Measurements from ENCODE around the gene KCNQ1.

KCNQ1 gene

DNA sequence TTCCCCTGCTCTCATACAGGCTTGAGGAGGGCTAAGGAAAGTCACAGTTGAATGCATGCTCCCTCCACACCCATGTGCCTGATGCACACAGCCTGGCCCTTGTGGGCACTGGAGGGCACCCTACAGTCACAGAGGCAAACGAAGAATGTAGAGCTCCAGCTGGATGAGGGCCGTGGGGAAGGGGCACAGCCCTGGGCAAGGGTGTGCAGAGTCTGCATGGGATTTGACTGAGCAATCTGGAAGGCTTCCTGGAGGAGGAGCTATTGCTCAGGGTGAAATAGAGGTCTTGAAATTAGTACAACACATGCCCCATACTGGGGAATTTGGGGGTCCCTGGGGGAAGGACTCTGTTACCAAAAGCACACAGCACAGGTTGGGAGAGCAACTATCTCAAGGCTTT, 64.0 kb downstream of the KCNQ1 start:
- no peak for DNase-seq (ENCODE audit: low read depth in 4 of 4, low spot score in 1 of 4)

GRCh38 chr11:2509481-2510001, 64.7 kb downstream of the KCNQ1 start:
- no peak for DNase-seq (ENCODE audit: low read depth in 4 of 4, low spot score in 1 of 4)

DNA sequence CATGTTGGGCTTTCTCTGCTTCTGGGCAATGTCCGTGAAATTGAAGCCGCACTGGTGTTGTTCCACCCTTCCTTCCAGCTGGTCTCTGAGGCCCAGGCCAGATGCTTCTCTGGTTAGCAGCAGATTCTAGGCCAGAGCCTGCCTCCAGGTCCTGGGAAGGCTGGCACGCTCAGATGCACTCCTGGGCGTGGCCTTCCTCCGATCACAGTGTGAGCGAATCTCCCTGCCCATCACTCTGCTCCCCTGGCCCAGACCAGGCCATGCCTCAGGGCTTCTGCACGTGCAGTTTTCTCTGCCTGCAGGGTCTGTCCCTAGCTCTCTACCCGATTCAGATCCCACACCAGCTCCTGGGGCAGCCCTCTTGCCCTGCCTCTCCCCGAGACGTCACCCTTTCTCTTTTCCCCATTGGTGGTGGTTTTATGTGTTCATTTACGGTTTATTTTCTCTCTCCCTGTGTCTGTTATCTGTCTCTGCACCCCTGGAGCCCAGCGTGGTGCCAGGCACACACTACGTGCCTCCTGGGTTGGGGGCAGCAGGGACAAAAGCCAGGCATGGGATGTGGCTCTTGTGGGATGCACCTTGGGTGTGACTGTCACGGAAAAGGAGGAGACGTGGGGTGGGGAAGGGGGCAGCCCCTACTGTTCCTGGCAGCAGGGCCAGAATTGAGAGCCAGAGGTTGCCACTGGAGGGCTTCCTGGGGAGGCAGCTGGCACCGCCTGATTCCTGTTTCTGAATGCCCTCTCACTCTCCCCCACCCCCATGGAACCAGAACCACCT, 66.0 kb downstream of the KCNQ1 start:
- DNase-seq (ENCODE audit: low read depth in 4 of 4, low spot score in 1 of 4): no peak

- DNase-seq (ENCODE audit: low read depth in 4 of 4, low spot score in 1 of 4): no peak
Measured at GRCh38 chr11:2511421-2512369, 66.9 kb downstream of the KCNQ1 start.

- DNase-seq (ENCODE audit: low read depth in 4 of 4, low spot score in 1 of 4): no peak
Measured at GRCh38 chr11:2512431-2513407, 67.9 kb downstream of the KCNQ1 start.

GRCh38 chr11:2513441-2513840, 68.6 kb downstream of the KCNQ1 start:
- DNase-seq (ENCODE audit: low read depth in 4 of 4, low spot score in 1 of 4): no peak

GRCh38 chr11:2515401-2516275, 70.8 kb downstream of the KCNQ1 start:
- DNase-seq (ENCODE audit: low read depth in 4 of 4, low spot score in 1 of 4): no peak

DNA sequence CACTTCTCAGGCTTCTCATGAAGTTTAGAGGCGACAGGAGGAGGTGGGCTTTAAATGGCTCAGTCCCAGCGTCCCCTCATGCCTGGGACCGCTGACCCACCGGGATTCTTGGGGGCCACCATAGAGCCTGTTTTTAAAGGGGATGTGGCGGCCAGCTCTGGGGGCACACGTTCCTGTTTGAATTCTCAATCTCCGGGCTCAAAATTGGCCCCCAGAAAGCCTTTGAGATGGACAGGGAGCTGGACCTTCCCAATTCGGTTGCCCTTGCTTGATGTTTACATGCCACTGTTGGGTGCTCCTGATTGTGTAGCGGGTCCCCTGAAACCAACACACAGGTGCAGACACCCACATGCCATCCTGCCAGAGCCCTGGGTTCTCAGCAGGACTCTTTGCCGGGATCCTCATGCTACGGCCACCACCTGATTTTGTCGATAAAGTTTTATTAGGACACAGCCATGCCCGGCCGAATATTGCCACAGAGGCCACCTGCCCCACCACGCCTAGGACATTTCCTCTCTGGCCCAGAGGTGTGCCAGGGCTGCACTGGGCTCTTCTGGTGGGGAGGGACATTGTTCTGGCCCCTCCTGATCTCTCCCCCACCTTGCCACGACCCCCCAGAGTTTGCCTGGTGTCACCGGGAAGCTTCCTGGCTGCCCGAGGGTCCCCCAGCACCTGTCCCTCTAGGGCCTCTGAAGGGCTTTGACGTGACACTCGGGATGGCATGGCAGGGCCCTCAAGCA, 71.6 kb downstream of the KCNQ1 start:
- no peak for DNase-seq (ENCODE audit: low read depth in 4 of 4, low spot score in 1 of 4)

DNA sequence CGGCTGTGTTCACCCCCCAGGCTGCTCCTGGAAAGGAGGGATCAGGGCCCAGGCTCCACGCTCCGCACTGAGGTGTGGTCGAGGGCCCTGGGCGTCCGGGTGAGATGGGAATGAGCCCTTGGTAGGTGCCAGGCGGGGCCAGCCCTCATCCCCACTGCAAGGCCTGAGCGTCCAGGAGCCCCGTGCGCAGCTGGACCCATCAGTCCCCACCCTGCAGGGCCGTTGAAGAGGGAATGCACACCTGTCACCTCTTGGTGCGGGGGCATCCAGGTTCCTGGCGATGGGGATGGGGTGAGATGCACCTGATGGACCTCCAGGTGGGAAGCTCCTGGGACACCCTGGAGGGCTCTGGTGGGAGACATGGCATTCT, 72.2 kb downstream of the KCNQ1 start:
- DNase-seq (ENCODE audit: low read depth in 4 of 4, low spot score in 1 of 4): no peak

GRCh38 chr11:2517386-2518064, 72.7 kb downstream of the KCNQ1 start:
- no peak for DNase-seq (ENCODE audit: low read depth in 4 of 4, low spot score in 1 of 4)

GRCh38 chr11:2518111-2518982, 73.5 kb downstream of the KCNQ1 start:
- DNase-seq (ENCODE audit: low read depth in 4 of 4, low spot score in 1 of 4): no peak

- DNase-seq (ENCODE audit: low read depth in 4 of 4, low spot score in 1 of 4): no peak
Measured at GRCh38 chr11:2518983-2519340, 74.2 kb downstream of the KCNQ1 start.

- DNase-seq (ENCODE audit: low read depth in 4 of 4, low spot score in 1 of 4): no peak
Measured at GRCh38 chr11:2519517-2519861, 74.7 kb downstream of the KCNQ1 start.

DNA sequence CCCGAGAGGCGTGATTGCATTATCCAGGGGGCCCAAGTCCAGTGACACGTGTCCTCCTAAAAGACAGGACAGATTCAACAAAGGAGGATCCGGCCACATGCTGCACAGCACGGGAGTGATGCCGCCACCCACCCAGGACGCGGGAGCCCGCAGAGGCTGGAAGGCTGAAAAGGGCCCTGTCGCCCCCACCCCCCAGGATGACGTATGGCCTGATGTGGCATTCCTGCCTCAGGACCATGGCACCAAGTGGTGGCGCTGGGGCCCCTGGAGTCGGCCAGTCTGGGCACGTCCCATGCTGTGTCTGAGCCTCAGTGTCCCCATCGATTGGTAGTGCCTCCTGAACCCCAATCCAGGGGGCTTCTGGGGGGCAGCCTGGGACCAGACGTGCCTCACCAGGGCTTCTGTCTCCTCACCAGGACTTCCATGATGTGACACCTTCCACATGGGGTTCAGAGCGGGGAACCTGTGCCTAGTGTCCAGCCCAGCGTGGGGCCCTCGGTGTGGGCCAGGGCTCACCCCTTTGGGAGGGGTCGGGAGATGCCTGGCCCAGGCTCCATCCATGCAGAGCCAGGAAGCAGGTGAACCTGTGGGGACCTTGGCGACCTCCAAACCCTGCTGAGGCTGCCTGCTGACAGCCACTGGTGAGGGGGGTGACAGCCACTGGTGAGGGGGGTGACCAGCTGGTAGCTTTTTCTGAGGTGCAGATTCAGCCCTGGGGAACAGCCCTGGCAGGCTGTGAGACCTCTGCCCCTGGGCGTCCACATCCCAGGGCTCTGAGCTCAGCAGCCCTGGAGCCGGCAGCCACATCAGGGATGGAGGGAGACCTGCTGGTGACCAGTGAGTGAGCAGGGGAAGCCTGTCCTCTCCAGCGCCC, 75.3 kb downstream of the KCNQ1 start:
- DNase-seq (ENCODE audit: low read depth in 4 of 4, low spot score in 1 of 4): no peak

DNA sequence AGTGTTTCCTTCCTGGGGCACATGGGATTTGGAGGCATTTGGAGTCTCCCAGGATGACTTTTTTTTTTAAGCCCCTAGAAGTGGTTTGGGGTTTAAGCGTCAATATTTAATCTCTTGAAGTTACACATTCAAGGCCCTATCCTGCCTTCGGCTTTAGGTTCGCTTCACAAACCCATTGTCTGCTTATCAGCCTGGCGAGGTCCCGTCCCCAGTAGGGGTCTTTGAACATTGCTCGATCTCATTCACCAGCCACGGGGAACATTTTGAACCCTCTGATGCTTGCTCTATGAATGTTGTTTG, 75.9 kb downstream of the KCNQ1 start:
- DNase-seq (ENCODE audit: low read depth in 4 of 4, low spot score in 1 of 4): no peak

GRCh38 chr11:2521081-2521732, 76.4 kb downstream of the KCNQ1 start:
- DNase-seq (ENCODE audit: low read depth in 4 of 4, low spot score in 1 of 4): no peak
